EL (cell line): ENCODE results near the gene PITX2.

Experiments
- DNase-seq: peaks from one replicate; pipeline ENCODE4 v3.0.0-alpha.2; 2016

The PITX2 gene

DNA sequence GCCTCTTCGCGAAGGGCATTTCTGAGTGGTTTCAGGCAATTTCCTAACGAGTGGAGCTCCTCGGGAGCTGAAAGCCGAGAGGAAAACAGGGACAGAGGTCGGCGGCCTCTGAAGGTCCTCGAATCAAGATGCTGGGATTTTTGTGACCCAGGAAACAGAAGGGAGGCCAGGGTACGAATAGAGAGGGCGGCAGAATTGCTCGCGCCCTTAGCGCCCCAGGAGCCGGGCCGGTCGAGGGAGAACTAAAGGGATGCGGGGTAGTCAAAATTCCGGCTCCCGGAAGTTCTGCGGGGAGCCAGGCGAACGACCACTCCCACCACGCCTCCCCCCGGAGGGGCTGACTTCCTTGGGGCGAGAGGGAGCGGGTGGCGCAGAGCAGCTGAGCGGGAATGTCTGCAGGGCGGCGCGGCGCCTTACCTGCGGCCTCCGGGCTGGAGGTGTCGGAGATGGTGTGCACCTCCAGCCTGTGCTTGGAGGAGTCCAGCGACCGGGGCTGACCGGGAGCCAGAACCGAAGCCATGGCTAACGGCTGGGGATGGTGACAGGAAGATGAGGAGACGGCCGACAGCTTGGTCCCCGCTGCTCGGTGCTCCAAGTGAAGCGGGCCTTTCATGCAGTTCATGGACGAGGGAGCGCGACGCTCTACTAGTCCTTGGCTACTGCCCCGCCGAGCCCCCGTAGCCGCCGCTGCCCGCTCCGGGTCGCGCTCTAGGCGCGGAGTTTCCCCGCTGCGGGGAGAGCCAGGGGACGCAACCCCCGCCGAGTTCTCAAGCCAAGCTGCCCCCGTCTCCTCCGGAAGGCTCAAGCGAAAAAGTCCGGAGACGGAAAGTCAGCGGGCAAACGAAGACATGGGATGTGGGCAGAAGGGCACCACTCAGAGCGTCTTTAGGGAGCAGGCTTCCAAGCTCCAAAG, 782 bp downstream of the PITX2 start:
- peak; percentile 46 for DNase-seq

DNA sequence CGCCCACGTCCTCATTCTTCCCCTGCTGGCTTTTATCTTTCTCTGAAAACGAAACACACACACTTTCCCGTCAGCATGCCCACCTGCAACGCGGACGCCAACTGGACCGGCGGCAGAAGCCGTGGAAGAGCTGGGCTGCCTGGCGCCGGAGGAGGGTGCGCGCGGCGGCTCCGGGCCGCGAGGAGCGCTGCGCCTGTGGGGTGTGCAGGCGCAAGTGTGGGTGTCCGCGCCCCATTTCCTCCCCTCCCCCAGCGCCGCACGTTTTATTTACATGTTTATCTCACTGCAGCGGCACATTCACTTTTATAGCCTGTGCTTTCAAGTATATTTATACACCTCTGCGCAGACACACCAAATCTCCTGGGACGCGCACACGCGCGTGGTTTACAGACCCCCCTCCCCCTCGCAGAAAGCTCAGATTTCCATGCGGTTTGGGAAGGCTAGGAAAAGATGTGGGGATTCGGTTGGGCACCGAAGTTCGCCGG, 1.5 kb downstream of the PITX2 start:
- no peak for DNase-seq

DNA sequence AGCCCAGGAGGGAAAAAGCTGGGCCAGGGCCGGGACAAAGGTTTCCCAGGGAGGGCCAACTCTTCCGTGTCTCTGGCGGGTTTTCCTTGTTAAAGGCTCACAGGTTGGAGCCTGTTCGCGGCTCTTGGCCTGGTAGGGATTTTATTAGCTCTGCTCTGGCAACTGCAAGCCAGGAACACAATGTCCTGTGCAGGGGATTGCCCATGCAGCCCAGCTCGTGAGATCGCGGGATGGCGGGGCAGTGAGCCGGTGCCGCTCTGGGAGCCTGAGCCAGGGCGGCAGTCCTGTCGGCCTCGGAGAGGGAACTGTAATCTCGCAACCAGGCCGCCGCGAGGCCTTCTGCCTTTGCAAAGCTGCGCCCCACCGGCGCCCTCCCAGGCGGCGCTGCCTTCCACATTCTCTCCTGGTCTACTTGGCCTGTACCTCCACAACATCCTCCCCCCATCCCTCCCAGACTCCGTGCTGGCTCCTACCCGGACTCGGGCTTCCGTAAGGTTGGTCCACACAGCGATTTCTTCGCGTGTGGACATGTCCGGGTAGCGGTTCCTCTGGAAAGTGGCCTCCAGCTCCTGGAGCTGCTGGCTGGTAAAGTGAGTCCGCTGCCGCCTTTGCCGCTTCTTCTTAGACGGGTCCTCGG, 2.1 kb downstream of the PITX2 start:
- no peak for DNase-seq

DNA sequence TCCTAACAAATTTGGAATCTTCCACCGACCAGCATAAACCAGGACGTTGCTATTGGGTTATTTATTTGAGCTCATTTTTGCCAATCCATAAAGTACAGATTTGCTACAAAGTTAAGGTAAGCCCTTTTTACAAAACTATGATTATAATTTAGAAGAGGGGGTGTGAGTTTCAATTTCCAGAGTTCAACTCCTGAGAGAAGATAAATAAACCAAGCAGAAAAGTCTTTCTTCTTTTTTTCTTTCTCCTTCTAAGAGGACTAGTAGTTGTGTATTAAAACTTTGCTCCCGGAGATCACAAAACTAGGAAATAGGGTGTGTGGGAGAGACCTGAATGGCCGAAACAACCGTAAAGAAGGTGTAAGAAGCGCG, 2.6 kb downstream of the PITX2 start:
- no peak for DNase-seq

DNA sequence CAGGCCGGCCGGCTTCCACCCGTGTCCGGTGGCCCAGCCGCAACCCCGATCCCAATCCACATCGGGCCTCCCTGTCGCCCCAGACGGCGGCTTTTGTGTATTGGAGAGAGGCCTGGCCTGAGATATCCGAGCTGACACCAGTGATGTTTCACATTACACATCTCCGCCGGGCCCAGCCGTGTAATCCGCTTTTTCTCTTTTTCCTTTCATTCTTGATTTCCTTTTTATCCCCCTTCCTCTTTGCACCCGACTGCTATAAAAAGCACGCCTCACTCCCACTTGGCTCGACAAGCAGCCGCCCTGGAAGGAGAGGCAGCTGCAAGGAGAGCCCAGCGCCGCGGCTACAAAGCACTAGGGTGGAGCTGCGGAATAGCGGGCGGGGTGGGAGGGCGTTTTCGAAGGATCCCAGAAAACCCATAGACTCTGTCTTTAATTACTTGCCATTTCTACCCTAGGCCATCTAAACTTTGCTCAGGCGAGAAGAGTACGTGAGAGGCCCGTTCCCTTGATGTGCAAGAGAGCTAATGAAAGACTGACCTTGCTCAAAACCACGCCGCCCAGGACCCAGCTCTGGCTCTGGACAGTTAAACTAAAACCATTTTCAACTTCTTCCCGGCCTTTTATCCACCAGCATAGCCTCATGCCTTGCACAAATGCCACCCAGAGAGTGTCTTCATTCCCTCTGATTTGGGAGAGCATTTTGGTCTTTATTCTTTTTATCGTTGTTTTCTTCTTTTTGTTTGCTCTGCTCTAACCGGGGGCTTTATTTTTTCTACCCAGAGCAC, 3.2 kb downstream of the PITX2 start:
- no peak for DNase-seq

DNA sequence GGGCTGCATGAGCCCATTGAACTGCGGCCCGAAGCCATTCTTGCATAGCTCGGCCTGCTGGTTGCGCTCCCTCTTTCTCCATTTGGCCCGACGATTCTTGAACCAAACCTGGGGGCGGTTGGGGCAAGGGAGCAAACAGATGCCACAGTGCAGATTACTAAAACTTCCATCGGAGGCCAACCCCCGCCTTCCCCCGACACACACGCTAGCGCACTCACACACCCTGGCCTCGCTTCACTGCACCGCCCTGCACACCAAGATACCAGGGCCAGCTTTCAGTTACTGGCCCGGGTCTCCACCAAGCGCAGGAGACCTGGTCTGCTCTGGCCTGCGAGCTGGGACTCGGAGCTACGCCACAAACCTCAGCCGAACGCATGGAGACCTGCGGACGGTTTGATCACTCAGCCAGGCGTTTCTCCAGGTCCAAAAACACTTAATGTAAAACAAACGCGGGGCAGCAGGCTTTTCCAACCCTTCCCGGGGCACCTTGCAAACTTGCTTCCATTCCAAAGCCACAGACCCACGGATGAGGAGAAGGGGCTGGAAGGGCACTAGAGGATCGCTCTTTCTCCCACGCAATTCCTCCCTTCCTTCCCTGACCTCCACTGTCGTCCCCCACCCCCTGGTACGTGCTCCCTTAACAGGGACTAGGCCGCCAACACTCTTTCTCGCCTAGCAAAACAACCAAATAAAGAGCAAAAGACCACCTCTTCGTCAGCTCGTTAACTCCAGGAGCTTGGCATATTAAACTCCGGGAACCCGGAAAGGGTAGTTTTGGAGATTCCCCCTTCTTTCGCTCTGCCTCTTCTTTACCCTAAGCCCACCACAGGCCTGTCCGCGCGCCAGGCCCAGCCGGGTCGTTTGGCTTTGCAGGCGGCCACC, 4.1 kb downstream of the PITX2 start:
- DNase-seq: no peak

DNA sequence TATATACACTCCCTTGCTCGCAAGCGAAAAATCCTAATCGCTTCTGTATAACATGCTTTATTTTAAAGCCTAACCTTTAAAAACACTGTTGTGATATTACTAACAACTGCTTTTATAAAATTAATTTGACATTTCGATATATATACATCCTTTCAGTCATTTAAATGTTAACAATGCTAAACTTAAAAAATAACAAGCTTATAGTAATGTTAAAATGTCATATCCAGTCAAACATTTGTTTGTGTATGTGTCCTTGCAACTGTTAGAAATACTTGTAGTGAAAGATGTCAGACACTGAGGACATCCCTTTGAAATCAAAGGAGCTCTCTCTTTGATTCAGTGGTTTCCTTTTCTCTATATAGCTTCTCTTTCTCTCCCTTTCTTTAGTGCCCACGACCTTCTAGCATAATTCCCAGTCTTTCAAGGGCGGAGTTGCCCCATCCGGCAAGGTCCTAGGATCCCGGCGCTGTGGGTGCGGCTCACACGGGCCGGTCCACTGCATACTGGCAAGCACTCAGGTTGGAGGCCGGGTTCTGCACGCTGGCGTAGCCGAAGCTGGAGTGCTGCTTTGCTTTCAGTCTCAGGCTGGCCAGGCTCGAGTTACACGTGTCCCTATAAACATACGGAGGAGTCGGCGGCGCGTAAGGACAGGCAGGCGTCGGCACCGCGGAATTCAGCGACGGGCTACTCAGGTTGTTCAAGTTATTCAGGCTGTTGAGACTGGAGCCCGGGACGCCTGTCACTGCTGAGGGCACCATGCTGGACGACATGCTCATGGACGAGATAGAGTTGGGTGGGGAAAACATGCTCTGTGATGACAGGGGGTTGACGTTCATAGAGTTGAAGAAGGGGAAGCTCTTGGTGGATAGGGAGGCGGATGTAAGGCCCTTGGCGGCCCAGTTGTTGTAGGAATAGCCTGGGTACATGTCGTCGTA, 5.0 kb downstream of the PITX2 start:
- DNase-seq: no peak

DNA sequence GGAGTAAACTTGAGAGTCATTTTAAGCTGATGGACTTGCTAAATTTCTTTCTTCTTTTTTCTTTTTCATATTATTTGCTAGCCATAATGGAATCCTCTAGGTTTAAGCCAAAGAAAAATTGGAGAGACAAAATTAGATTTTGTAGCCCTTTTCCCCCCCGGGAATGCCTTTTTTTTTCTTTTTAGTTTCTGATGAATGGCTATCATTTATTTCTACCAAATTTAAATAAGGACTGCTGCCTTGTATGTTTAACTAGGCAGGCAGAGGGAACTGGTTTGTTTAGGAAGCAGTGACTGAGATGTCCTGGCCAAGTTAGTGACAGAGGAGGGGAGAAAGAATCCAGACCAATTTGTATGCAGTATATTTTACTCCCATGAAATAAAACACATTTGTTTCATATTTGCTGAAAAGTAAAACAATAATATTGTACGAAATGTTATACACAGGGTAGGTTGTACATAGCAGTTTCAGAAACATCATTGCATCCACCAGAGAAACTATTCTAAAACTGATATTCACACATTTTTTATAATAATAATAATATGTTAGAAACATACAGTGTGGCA, 5.7 kb downstream of the PITX2 start:
- DNase-seq: no peak

DNA sequence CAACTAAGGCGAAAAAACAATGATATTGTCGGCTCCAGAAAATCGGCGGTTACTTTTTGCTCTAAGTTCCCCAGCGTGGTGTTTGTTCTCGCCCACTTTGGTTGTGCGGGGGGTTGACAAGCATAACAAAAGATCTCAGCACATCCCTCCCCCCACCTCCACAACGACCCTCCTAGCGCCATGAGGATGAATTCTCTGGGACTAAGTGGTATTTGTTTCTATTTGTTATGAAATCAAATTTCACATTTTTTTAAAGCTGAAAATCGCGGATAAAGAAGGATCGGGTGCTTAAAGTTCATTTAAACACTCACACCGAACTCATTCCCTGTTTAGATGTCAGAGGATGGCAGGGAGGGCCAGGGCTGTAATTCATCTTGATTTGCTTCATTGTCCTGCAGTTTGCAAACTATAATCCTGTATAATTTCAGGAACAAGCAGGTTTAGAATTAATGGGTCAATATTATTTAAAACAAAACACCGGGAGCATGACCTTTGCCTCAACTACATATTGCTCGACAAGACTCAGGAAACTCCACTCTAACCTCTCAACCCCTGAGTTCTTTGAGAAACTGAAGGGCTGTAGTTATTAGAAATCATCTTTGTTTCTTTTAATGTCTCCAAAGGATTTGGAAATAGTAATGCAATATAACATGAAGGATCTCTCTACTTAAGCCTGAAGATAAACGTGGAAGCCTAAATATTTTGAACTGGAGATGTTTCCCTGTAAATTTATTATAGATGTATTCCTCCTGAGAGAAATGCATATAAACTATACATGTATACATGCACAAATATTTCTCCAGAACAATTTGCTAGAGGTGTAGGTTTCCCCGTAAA, 6.4 kb downstream of the PITX2 start:
- no peak for DNase-seq

DNA sequence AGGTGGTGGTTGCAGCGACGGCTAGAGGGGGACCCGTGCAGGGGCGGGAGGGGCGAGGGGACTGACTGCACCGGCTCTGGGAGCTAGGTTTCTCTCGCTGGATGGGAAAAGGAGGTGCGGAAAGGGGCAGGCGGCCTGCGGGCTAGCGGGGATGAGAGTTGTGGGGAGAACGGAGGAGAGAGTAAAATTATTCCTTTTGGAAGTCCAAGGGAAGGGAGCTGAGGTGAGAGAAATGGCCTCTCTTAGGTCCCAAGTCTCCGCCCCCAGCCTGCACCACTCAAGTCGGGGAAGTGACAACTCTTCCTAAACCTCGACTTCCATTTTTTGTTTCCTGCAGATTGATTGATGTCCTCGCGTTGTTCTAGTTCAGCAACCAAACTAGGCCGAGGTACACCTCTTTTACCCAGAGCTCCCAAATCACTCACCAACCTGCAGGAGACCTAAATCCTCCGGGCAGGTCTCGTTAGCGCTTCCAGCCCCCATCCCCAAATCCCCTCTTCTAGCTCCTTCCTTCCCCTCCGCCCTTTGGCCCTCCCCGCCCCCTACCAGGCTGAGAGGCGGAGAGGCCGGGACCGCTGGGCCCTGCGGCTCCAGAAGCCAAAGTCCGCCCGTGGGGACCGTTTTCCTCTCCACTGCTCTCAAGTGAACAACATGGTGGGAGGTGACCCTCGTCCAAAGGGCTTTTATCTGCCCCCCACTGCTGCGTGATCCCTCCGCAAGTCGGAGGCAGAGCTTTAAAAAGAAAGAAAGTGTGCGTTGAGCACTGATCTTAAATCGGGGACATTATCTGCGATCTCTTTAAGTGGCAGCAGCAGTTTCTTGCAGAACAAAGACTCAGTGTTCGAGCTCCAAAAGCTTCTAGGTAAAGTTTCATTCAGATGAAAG, 7.3 kb downstream of the PITX2 start:
- DNase-seq: no peak

DNA sequence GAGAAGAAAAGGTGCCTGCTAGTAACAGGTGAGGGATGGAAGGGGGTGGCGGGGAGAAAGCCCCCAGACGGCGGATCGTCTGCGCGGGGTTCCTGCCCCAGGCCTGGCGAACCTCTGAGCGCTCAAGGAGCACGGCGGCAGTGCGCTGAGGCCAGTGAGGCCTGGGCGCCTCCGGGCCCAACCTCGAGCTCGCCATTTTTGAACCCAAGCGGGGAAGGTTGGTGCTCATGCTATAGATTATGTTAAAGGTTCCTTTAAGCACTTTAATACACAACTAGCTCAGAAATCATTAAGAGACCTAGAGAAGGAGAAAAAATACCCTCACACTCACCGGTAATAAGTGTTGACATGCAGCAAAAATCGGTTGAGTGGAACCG, 7.9 kb downstream of the PITX2 start:
- no peak for DNase-seq

DNA sequence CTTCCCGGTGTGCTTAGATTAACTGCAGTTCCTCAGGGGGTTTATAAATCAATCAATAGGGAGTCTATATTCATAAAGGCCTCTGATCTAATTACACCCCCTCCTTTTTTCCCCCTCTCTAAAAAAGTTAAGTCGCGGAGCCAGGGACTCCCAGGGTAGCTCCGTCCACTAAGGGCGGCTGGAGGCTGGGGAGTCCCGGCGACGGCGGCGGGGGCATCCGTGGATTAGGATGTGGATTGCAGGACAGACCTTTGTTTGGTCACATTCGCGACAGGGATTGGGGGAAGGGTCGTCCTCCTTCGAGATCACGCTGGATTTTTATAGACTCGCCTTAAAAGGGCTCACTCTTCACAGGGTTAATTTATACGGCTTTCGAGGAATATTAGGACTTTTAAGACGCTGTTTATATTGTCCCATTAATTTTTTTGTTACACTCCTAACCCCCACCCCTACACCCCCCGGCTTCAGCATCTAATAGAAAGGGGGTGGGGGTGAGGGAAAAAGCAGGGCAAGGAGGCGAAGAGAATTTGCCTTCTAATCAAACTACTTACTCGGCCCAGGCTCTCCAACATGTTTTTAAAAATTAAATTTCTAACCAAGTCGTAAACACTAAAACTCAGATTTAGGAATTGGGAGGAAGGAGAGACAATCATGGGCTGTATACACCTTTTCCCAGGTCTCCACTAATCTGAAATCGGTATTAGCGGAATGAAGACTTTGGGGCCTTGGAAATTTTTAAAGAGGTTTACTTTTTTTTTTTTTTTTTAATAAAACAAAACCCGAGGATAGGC, 8.5 kb downstream of the PITX2 start:
- DNase-seq: no peak

DNA sequence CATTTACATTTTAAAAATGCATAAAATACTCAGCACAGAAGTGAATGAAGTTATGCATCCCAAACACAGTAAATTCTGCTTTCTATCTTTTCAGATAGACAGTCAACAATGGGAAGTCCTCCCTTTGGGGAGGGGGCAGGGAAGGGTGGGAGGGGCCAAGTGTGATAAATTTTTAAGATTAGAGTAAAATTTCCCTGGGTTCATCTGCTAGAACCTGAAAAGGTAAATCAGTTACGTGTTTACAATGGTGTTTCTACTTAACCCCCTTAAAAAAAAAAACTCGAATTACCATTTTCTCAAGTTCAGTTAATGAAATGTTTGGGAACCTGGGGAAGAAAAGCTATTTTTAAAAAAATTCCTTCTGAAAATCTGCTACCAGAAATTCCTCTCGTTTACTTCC, 9.1 kb downstream of the PITX2 start:
- no peak for DNase-seq

DNA sequence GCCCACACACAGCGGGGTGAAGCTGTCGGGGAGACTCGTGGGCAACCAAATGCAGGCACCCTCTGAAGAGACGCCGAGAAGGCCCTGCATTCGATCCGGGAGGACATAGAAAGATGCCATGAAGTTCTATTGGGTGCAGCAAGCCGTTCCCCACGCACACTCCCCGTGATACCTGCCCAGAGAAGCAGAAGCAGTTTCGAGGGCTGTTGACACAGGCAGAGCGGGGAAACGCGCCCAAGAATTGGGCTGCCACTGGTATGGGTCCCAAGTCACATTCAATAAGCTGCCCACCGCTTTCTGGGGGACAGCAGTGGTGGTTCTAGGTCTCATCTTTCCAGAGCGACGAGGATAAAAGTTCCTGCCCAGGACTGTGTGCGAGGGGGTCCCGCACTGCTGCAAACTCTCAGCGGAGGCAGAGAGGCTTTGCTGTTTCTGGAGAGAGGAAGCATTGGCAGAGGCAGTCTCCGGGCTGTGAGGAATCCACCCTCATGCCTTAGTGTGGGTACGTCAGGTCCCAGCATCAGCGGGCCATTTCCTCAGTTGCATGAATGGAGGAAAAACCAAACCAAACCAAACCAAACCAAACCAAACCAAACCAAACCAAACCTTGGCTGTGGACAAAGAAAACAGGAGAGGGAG, 10.1 kb downstream of the PITX2 start:
- no peak for DNase-seq

DNA sequence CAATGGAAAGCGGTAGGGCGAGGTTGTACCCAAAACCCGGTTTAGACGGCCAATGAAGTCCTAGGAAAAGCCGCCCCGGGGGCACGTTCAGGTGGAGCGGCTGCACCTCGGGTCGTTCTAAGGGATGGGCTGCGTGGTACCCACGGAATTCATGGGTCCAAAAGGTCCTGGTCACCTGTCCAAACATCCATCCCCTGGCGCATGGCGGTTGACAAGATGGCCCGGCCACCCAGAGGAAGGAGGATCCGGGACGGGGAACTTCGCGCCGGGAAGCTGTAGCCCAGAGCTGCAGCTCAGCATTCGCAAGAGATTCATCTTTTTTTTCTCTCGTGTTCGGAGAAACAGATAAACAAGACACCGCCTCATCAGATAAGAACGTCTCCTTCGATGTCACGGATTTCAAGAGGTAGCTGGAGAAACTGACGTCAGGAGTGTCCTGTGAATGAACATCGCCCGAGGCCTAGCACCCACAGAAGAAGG, 10.9 kb downstream of the PITX2 start:
- DNase-seq: no peak

DNA sequence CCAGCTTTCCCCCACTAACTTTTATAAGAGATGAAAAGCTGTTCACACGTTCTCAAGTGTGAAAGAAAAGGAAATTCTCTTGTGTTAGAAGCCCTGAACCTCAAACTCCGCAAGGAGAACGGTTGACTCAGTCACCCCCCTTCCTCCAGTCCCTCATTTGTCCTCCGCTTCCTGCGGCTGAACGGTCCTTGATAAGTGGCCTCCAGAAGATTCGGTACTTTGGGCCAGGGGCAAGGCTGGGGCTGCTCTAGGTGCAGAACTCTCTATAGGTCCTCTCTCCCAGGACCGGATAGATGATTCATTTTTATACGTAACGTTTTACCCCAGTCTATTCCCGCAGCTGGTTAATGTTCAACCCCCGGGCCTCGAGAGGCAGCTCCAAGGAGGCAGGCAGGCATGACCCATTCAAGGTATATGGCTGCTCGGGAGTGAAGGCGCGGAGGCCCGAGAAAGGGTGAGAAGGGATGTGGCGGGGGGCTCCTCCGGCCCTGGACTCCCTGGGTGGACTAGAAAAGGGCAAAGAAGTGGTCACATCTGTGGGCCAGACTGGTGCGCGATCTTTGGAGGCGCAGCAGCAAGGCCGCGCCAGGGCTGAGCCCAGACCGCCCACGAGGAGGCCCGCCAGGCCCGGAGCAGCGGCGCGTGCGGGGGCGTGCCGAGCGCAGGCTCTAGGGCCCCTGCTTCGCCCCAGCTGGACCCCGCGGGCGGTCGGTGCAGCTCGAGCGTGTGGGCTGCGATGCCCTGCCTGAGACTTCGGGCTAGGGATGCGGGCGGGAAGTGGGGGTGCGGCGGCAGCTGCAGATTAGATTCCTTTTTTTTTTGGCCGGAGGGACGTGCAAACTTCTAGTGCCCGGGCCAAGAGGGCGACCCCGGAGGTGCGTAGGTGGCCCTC, 11.7 kb downstream of the PITX2 start:
- DNase-seq: no peak

DNA sequence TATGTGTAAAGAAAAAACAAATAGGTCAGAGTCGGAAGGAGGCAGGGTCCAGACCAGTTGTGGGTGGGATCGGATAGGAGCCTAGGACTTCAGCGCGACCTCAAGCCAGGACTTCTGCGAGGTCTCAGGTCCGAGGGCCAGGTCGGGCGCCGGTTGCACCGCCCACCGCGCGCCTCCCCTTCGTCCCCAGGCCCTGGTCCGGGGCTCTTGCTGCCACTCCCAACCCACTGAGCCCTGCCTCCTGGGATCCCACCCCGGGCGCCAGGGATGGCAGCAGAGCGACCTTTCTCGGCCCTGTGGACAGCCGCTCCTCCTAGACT, 12.3 kb downstream of the PITX2 start:
- no peak for DNase-seq
